Astrocyte of the hippocampus (primary cell): ENCODE results near the gene KANK3.
"Not testable (repeated sequence)": the region's sequence is repeated elsewhere in the genome, so short reads cannot be mapped to it uniquely, and the experiment has no call there.

Experiments used
- DNase-seq: peaks from one replicate; pipeline ENCODE4 v3.0.0; 2011; ENCODE audit warnings: low read depth, low spot score

KANK3 gene

DNA sequence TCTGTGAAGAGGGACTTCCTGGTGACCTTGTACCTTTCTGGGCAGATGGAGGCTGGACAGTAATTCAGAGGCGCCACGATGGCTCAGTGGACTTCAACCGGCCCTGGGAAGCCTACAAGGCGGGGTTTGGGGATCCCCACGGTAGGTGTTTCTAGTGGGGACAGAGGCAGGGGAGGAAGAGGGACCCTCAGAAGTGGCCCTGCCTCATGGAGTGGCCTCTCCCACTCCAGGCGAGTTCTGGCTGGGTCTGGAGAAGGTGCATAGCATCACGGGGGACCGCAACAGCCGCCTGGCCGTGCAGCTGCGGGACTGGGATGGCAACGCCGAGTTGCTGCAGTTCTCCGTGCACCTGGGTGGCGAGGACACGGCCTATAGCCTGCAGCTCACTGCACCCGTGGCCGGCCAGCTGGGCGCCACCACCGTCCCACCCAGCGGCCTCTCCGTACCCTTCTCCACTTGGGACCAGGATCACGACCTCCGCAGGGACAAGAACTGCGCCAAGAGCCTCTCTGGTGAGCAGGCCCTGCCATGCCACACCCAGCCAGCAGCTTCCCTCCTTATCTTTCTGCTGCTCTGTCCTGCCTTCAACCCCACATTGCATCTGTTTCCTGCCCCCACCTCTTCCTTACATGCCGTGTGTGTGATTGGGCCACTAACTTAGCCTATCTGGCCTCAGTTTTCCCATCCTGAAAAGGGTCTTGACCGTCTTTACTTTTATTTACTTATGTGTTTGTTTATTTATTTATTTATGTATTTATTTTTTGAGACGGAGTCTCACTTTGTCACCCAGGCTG lies 28.1 kb upstream of the KANK3 start:
- no peak for DNase-seq

DNA sequence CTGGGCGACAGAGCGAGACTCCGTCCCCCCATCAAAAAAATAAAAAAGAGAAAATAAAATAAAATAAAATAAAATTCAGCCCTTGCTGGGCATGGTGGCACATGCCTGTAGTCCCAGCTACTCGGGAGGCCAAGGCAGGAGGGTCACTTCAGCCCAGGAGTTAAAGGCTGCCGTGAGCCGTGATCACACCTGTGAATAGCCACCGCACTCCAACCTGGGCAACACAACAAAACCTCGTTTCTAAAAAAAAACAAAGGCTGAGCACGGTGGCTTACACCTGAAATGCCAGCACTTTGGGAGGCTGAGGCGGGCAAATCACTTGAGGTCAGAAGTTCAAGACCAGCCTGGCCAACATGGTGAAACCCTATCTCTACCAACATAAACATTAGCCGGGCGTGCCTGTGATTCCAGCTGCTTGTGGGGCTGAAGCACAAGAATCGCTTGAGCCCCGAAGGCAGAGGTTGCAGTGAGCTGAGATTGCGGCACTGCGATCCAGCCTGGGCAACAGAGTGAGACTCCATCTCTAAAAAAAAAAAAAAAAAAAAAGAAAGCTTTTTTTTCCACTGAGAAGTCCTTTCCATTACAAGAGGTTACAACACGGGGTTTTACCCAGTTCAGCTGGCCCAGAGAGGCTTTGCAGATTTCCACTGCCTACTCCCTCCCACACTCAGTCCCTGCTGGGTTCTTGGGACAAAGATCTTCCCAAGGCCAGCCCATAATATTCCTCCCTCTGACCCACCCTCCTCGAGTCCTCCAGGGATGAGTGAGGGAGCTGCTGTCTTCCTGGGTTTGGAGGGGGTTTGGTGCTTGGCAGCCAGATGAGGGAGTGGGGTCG lies 27.3 kb upstream of the KANK3 start:
- DNase-seq = no peak

DNA sequence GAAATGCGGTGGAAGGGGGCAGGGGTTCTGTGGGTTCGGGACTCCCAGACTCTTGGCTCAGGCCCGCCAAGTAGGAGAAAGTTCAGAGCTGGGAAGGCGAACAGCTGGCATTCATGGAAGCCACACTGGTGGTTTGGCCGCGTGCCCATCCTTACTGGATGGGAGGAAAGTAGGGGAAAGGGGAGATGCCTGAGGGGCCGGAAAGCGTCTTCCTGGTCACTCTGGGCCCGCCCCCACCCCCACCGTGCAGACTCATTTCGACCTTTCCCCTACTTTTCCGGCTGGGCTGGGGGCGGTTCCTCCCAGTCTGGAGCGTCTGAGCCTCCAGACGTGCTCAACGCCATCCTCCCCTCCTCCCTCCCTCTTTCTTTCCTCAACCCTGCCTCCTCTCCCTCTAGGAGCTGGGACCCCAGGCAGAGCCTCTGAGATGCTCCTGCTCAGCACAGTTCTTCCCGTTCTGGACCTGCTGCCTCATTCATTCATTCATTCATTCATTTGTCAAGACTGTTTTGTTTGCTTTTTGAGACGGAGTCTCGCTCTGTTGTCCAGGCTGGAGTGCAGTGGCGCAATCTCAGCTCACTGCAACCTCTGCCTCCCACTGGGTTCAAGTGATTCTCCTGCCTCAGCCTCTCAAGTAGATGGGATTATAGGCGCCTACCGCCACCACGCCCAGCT lies 24.4 kb upstream of the KANK3 start:
- peak; percentile 99 for DNase-seq

DNA sequence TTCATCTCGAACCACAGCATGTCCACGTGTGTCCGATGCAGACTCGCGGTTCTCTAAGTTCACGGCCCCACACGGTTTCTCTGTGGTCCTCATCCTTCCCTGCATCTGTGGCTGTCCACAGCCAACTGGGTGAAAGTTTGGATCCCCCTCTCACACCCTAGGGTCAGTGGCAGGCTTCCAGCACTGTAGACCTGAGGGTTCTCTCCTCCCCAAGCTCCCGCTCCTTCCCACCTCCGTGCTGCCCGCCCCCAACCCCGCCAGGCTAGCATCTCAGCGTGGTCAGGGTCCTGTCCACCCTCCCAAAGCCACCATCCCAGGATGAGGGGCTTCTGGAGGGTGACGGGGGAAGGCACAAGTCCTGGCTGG lies 23.9 kb upstream of the KANK3 start:
- no peak for DNase-seq

DNA sequence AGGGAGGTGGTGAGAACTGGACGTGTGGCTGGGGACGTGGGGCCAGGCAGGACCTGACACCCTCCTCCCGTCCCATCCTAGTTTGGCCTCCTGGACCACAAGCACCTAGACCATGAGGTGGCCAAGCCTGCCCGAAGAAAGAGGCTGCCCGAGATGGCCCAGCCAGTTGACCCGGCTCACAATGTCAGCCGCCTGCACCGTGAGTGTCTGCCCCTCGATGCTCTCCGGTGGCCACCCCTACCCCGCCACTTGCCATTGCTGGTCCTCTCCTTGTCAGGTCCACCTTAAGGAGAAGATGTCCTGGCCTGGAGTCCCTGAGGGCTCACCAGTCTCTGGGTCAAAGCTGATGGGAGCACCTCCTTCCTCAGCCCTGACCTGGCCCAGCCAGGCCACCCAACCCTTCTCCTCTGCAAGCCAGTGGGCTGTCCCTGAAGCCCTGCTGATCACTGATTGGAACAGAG lies 23.1 kb upstream of the KANK3 start:
- DNase-seq = no peak

DNA sequence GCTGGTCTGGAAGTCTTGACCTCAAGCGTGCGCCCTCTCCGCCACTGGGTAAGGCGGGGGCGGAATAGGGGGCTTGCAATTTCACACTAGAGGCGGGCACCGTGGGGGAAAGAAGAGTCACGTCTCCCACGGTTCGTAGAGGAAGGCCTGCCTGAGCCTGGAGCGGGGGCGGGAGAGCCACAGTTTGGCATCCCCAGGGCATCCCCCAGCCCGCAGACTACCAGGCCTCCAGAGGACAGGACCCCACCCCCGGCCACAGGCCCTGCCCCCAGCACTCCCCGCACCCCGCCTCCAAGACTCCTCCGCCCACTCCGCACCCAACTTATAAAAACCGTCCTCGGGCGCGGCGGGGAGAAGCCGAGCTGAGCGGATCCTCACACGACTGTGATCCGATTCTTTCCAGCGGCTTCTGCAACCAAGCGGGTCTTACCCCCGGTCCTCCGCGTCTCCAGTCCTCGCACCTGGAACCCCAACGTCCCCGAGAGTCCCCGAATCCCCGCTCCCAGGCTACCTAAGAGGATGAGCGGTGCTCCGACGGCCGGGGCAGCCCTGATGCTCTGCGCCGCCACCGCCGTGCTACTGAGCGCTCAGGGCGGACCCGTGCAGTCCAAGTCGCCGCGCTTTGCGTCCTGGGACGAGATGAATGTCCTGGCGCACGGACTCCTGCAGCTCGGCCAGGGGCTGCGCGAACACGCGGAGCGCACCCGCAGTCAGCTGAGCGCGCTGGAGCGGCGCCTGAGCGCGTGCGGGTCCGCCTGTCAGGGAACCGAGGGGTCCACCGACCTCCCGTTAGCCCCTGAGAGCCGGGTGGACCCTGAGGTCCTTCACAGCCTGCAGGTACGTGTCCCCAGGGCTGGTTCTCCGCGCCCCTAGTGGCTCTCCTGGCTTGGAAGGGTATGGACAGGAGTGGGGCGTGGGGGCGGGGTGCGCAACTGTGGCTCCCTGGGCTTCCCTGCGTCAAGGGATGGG lies 21.0 kb upstream of the KANK3 start, which contains the start of gene ANGPTL4:
Gene ANGPTL4 (plus strand): TSS at position 353 of the 969 bp plus-strand sequence. CDS start 167 bp downstream, at position 520.
- peak; percentile 77 for DNase-seq

DNA sequence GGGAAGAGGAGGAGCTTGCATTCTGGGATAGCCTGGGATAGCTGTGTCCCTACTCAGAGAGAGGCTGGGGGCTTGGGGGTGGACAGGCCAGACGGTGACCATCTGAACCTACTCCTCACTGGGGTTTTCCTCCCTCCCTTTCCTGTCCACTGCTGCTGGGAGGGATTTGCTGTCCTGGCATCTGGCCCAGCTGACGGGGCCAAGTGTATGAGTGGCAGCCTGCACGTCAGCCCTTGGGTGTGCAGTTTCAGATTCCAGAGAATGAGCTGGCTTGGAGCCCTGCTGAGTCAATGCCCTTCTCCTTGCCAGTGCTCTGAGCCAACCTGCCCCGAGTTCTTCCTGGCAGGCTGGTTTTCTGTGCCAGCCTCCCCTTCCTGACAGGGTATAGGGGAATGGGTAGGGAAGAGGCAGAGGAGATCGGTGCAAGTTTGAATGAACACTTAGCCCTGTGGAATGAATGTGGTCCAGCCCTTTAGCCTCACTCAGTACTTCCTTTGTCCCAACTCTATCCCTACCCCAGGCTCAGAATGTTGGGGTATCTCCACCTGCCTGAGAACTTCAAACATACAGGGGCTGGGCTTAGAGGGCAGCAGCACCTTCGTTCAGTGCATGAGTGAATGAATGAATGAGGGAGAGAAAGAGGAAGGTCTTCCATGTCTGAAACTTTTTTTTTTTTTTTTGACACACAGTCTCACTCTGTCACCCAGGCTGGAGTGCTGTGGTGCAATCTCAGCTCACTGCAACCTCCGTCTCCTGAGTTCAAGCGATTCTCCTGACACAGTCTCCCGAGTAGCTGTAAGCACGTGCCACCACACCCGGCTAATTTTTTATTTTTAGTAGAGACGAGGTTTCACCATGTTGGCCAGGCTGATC lies 19.1 kb upstream of the KANK3 start:
- peak; percentile 99 for DNase-seq

DNA sequence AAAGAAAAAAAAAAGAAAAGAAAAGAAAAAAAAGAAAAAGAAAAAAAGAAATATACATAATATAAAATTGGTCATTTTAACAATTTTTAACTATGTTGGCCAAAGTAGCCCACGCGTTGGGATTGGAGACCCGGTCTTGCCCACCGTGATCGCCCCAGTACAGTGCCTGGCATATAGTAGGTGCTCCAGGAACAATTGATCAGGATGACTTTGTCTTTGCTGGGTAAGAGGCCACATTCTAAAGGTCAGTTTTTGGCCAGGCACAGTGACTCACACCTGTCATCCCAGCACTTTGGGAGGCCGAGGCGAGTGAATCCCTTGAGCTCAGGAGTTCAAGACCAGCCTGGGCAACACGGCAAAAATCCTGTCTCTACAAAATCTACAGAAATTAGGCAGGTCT lies 17.1 kb upstream of the KANK3 start:
- no peak for DNase-seq

DNA sequence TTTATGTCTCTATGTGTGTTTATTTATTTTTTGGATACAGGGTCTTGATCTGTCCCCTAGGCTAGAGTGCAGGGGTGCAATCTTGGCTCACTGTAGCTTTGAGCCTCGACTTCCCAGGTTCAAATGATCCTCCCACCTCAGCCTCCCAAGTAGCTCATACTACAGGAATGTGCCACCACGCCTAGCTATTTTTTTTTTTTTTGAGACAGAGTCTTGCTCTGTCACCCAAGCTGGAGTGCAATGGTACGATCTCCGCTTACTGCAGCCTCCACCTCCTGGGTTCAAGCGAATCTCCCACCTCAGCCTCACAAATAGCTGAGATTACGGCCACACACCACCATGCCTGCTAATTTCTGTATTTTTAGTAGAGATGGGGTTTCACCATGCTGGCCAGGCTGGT lies 15.9 kb upstream of the KANK3 start:
- no peak for DNase-seq

DNA sequence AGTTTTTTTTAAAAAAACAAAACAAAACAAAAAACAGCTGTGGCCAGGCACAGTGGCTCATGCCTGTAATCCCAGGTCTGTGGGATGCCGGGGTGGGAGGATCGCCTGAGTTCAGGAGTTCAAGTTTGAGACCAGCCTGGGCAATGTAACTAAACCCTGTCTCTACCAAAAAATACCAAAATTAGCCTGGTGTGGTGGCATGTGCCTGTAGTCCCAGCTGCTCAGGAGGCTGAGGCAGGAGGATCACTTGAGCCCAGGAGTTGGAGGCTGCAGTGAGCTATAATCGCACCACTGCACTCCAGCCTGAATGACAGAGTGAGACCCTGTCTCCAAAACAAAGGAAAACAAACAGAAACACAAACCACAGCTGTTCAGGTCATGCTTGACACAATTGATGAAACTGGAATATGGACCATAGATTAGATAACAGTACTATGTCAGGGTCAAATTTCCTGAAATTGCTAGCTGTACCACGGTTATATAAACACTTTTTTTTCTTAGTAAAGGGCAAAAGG lies 14.0 kb upstream of the KANK3 start:
- no peak for DNase-seq

DNA sequence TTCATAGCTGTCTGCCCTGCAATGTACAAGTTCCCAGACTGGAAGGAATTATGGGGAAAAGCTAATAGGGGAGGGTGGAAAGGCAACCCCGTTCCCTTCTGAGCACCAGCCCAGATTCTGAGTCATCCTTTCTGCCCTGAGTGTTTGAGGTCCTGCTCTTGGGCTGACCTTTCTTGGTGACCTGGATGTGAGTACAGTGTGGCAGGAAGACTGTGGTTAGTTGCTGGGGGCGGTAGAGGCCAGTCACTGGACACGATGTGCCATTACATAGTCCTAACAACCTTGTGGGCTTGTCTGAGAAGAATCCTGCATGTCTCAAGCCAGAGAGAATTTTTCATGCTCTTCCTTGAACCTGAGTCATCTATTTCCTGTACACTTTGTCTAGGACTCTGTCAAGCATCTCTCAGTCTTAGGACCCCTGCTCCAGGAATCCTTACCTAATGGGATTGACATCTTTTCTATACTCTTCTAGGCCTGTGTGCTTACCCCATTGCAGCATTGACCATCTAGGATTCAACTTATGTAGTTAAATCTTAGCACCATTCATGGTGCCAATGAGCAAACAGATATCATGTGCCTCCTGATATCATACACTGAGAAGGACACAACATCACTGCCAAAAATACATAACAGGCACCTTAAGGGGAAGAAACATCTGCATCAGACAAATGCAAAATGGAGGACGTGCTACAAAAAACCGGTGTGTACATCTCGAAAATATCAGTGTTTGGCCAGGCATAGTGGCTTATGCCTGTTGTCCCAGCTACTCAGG lies 12.8 kb upstream of the KANK3 start:
- DNase-seq = peak; percentile 87

DNA sequence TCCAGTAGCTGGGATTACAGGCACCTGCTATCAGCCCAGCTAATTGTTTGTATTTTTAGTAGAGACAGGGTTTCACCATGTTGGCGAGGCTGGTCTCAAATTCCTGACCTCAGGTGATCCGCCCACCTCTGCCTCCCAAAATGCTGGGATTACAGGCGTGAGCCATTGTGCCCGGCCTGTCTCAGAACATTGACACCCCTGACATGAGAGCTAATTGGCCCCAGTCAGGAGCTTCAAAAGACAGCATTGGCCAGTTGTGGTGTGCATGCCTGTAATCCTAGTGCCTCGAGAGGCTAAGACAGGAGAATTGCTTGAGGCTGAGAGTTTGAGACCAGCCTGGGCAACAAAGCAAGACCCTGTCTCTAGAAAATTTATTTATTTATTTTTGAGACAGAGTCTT lies 9.8 kb upstream of the KANK3 start:
- DNase-seq = not testable (repeated sequence)

DNA sequence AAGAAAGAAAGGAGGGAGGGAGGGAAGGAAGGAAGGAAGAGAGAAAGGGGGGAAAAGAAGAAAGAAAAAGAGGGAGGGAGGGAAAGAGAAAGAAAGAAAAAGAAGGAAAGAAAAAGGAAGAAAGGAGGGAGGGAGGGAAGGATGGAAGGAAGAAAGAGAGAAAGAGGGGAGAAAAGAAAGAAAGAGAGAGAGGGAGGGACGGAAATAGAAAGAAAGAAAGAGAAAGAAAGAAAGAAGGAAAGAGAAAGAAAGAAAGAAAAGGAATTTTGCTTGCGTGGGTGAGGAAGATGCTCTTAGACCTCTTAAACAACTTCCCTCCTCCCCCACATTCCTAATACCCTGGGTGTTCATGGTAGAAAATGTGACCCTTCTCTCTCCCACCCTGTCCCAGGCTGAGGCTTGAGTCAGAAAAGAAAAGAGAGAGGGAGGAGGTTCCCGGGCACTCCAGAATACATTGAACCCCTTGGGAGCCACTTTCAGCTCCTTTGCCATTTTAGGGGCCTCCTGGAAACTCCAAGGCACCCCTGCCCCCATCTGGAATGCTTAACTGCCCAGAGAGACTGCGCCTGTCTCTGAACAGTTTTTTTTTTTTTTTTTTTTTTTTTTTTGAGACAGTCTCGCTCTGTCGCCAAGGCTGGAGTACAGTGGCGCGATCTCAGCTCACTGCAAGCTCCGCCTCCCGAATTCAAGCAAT lies 9.2 kb upstream of the KANK3 start:
- peak; percentile 34 for DNase-seq

DNA sequence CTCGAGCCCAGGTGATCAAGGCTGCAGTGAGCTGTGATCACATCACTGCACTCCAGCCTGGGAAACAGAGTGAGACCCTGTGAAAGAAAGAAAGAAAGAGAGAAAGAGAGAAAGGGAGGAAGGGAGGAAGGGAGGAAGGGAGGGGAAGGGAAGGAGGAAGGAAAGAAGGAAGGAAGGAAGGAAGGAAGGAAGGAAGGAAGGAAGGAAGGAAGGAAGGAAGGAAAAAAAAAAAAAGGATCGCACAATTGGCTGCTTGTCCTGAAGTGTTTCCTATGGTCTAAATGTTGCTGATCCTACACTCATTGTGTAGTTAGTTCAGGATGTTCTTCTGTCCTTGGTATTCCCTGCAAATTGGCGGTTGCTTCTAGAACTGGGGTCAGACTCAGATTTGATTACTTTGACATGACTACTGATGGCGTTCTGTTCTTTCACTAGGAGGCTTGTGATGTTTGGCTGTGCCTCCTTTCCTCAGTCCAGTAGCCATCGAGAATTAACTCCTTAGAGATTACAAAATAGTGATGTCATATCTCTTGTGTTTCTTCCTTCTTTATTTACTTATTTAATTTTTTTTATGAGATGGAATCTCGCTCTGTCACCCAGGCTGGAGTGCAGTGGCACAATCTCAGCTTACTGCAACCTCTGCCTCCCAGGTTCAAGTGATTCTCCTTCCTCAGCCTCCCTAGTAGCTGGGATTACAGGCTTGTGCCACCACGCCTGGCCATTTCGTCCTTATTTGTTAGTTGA lies 6.7 kb upstream of the KANK3 start:
- not testable (repeated sequence) for DNase-seq

DNA sequence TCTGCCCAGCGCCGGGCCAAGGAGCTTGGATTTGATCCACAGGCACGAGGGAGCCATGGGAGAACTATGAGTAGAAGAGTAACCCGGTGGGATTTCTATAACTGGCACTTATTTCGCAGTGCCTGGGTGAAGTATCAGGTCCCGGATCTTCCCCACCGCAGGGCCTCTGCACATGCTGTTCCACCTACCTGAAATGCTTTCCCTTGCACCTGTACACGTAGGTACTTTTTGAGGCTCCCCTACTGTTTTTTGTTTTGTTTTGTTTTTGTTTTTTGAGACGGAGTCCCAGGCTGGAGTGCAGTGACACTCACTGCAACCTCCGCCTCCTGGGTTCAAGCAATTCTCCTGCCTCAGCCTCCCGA lies 402 bp upstream of the KANK3 start:
- no peak for DNase-seq

DNA sequence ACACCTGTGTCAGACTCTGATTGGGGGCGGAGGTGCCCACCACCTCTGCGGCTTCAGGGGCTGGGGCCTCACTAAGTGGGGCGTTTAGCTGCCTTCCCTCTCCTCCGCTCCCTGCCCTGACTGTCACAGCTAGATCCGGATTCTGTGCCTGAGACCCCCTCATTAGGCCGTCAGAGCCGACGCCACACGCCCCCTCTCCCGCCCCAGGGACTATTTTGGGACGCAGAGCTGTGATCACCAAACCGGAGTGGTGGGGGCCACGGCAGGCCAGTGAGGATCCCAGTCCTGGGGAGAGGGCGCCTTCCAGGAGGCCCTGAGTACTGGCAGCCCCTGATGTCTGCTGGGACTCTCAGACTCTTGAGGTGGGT lies 762 bp downstream of the KANK3 start:
- no peak for DNase-seq

DNA sequence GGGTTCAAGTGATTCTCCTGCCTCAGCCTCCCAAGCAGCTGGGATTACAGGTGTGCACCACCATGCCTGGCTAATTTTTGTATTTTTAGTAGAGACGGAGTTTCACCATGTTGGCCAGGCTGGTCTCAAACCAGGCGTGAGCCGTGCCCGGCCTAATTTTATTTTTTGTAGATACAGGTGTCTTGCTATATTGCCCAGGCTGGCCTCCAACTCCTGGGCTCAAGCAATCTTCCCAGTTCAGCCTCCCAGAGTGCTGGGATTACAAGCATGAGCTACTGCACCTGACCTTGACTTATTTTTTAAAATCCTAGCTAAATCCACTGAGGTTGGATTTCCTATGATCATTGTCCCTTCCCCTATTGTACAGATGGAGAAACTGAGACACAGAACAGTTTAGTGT lies 1.6 kb downstream of the KANK3 start:
- not testable (repeated sequence) for DNase-seq
